ENCODE data around the gene LAMA5. TPM values are rescaled to one million over a fixed set of nuclear protein-coding genes. Genes with fewer than 3 reads are reported as not detected.
A peak's percentile ranks its signal among the peaks of the same experiment; 100 is the strongest.

LAMA5 gene
- total and polyA plus RNA-seq, 2 experiments from 2014 or later, result 201 to 298 TPM

DNA sequence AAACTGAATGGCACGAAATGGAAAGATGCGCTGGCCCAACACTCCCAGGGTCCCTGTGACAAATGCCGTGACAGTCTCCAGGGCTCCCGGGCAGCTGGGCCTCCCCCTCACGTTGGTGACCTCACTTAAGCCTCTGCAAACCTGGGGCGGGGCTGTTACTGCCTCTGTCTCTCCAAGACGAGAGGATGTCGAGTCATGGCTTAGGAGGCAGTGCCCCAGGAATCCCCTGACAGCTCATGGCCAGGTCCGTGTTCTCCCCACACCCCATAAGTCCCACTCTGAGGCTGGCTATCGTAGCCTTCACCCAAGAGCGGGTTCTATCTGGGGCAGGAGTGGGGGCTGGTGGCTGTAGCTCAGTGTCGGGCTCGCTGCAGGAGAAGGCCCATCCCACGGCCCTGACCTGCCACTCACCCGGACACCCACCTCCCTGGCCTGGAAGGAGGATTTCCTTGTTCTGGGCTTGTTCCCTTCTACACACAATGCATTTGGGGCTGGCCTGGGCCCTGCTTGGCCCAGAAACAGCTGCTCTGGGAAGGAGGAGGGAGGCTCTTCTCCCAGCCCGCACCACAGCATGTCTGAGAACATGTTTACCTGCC lies 14.2 kb upstream of the LAMA5 start:
- ATAC-seq (no peak), DNase-seq (ENCODE audit: low spot score) (no peak)
- H3K4me1 Mint-ChIP-seq, result peaks cover 31% of the 10 kb centered on the region
- H3K27ac Mint-ChIP-seq, result no peak overlapping the region
- H3K4me1 ChIP-seq (ENCODE audit: insufficient read depth), result peaks cover 14% of the 10 kb centered on the region
- H3K4me3 ChIP-seq, result no peak overlapping the region
- H3F3A ChIP-seq (replicated peaks; ENCODE audit: low read depth), result peaks cover 33% of the 10 kb centered on the region; the same call in 1 of the 2 replicates
- peaks cover 26% of the 10 kb centered on the region for H3K27me3 Mint-ChIP-seq (ENCODE audit: insufficient read depth, low read depth, poor library complexity)
- TF ChIP-seq CTCF (conservative IDR thresholded peaks at IDR 0.05; ENCODE audit: low read depth in 2 of 2), result no peak
- TF ChIP-seq, protein P1, sequence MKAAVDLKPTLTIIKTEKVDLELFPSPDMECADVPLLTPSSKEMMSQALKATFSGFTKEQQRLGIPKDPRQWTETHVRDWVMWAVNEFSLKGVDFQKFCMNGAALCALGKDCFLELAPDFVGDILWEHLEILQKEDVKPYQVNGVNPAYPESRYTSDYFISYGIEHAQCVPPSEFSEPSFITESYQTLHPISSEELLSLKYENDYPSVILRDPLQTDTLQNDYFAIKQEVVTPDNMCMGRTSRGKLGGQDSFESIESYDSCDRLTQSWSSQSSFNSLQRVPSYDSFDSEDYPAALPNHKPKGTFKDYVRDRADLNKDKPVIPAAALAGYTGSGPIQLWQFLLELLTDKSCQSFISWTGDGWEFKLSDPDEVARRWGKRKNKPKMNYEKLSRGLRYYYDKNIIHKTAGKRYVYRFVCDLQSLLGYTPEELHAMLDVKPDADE (IDR thresholded peaks at IDR 0.05), result no peak
- TF ChIP-seq CREB1 (CRISPR knock-in tag; IDR thresholded peaks at IDR 0.05; ENCODE audit: low read depth), result no peak
- no peak for TF ChIP-seq NANOG (IDR thresholded peaks at IDR 0.05; ENCODE audit: borderline replicate concordance)
- TF ChIP-seq EZH2 (IDR thresholded peaks at IDR 0.05; ENCODE audit: low read depth, unreplicated experiment), result no peak
- TF ChIP-seq EZH2phosphoT487 (IDR thresholded peaks at IDR 0.05; ENCODE audit: unreplicated experiment), result no peak
- no peak for TF ChIP-seq REST (IDR thresholded peaks at IDR 0.05; ENCODE audit: unreplicated experiment)
- no peak for TF ChIP-seq STAT1 (IDR thresholded peaks at IDR 0.05; ENCODE audit: unreplicated experiment)
- TF ChIP-seq ZNF114 (CRISPR knock-in tag; IDR thresholded peaks at IDR 0.05), result no peak
- TF ChIP-seq POLR2AphosphoS5 (IDR thresholded peaks at IDR 0.05; ENCODE audit: low read depth), result no peak
- no peak for TF ChIP-seq JUNB (IDR thresholded peaks at IDR 0.05; ENCODE audit: unreplicated experiment)
- no peak for TF ChIP-seq ZNF331 (CRISPR knock-in tag; IDR thresholded peaks at IDR 0.05; ENCODE audit: low read depth)
- TF ChIP-seq, protein P2, sequence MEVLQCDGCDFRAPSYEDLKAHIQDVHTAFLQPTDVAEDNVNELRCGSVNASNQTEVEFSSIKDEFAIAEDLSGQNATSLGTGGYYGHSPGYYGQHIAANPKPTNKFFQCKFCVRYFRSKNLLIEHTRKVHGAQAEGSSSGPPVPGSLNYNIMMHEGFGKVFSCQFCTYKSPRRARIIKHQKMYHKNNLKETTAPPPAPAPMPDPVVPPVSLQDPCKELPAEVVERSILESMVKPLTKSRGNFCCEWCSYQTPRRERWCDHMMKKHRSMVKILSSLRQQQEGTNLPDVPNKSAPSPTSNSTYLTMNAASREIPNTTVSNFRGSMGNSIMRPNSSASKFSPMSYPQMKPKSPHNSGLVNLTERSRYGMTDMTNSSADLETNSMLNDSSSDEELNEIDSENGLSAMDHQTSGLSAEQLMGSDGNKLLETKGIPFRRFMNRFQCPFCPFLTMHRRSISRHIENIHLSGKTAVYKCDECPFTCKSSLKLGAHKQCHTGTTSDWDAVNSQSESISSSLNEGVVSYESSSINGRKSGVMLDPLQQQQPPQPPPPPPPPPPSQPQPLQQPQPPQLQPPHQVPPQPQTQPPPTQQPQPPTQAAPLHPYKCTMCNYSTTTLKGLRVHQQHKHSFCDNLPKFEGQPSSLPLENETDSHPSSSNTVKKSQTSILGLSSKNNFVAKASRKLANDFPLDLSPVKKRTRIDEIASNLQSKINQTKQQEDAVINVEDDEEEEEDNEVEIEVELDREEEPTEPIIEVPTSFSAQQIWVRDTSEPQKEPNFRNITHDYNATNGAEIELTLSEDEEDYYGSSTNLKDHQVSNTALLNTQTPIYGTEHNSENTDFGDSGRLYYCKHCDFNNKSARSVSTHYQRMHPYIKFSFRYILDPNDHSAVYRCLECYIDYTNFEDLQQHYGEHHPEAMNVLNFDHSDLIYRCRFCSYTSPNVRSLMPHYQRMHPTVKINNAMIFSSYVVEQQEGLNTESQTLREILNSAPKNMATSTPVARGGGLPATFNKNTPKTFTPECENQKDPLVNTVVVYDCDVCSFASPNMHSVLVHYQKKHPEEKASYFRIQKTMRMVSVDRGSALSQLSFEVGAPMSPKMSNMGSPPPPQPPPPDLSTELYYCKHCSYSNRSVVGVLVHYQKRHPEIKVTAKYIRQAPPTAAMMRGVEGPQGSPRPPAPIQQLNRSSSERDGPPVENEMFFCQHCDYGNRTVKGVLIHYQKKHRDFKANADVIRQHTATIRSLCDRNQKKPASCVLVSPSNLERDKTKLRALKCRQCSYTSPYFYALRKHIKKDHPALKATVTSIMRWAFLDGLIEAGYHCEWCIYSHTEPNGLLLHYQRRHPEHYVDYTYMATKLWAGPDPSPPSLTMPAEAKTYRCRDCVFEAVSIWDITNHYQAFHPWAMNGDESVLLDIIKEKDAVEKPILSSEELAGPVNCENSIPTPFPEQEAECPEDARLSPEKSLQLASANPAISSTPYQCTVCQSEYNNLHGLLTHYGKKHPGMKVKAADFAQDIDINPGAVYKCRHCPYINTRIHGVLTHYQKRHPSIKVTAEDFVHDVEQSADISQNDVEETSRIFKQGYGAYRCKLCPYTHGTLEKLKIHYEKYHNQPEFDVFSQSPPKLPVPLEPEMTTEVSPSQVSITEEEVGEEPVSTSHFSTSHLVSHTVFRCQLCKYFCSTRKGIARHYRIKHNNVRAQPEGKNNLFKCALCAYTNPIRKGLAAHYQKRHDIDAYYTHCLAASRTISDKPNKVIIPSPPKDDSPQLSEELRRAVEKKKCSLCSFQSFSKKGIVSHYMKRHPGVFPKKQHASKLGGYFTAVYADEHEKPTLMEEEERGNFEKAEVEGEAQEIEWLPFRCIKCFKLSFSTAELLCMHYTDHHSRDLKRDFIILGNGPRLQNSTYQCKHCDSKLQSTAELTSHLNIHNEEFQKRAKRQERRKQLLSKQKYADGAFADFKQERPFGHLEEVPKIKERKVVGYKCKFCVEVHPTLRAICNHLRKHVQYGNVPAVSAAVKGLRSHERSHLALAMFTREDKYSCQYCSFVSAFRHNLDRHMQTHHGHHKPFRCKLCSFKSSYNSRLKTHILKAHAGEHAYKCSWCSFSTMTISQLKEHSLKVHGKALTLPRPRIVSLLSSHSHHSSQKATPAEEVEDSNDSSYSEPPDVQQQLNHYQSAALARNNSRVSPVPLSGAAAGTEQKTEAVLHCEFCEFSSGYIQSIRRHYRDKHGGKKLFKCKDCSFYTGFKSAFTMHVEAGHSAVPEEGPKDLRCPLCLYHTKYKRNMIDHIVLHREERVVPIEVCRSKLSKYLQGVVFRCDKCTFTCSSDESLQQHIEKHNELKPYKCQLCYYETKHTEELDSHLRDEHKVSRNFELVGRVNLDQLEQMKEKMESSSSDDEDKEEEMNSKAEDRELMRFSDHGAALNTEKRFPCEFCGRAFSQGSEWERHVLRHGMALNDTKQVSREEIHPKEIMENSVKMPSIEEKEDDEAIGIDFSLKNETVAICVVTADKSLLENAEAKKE (CRISPR knock-in tag; IDR thresholded peaks at IDR 0.05), result no peak
- peaks cover 31% of the 10 kb centered on the region for H3K36me3 Mint-ChIP-seq (ENCODE audit: low read depth)
- peaks cover 26% of the 10 kb centered on the region for H3K79me2 ChIP-seq (replicated peaks; ENCODE audit: insufficient read depth)
- no peak overlapping the region for H3K4me3 Mint-ChIP-seq
- no peaks in the 10 kb centered on the region; the same call in 1 of the 2 replicates for H3K9me2 ChIP-seq (ENCODE audit: insufficient read depth)
- H3K4me2 ChIP-seq, result no peak overlapping the region
- H3K9me3 Mint-ChIP-seq, result peaks cover 5% of the 10 kb centered on the region
- no peaks in the 10 kb centered on the region for H3K36me3 ChIP-seq (ENCODE audit: insufficient read depth)
- no peak overlapping the region for H2AFZ ChIP-seq
- H3K27me3 ChIP-seq (ENCODE audit: insufficient read depth), result no peaks in the 10 kb centered on the region
- peaks cover 4% of the 10 kb centered on the region; the same call in 1 of the 2 replicates for H4K20me1 ChIP-seq (replicated peaks; ENCODE audit: insufficient read depth)
- H3K27ac ChIP-seq (ENCODE audit: low read depth), result peak overlapping the region; percentile 26; the same call in 1 of the 2 replicates

Measured in GM23338 (cell line).